Activated CD8-positive, alpha-beta memory T cell treated with anti-CD3 and anti-CD28 coated beads for 24 hours (primary cell): ENCODE measurements around the gene ITFG2.
A peak's percentile ranks its signal among the peaks of the same experiment; 100 is the strongest.
"Not testable (repeated sequence)": the region's sequence is repeated elsewhere in the genome, so short reads cannot be mapped to it uniquely, and the experiment has no call there.

ENCODE experiments used
- DNase-seq: peaks from one replicate; pipeline ENCODE4 v3.0.0-alpha.2; 2020

The ITFG2 gene

DNA sequence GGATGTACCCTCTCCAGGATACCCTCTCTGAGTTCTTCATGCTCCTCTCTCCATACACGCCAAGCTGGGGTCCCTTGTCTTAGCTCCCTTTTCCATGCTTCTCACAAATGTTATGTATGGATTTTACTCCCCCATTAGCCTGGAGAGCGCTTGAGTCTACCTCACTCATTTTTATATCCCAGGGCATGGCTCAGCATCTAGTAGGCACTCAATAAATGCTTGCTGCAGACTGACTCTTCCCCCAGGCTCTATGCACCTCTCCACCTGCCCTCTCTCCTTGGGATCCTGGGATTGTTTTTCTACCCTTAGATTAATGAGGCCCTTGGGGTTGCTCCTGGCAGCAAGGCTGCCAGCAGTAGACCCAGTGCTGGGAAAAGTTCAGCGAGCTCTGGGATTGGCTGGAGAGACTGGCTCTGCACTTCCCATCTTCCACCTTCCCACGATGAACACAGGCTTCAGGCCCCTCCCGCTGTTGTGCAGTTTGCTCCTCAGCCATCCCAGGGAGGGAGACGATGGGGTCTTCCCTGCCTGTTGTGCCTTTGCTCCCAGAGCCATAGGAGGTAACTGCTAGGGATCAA, 20.2 kb downstream of the ITFG2 start:
- DNase-seq = no peak

DNA sequence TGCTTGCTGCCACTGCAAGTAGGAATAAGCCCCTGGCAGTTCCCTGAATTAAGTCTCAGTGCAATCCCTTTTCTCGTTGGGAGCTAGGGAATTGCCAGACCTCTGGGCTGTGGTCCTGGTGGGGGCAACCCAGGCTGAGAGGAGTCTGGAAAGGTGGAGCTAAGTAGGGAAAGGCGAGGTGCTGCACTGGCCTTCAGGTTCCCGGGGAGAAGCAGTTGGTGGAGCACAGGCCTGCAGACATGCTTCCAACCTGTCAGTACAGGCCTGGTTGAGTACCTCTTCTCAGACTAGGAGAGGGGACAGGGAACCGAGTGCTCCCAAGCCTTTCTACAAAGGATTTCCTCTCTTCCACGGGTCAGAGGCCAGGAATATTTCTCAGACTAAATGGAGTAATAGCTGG, 20.9 kb downstream of the ITFG2 start:
- no peak for DNase-seq

DNA sequence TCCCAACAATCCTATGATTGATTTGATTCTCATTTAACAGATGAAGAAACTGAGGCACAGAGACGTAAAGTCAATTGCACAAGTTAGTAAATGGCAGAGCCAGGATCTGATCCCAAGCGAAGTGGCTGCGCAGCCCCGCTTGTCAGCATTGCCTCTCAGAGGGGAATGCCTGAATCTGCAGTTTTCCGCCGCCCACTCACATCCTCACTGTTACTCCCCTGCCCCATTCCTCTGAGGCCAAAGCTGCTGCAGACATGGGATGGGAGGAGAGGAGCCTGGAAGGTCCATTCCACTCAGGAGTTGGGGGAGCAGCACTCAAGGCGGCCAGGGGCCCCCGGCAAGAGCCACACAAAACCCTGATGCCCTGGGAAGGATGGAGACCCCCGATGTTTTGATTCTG, 21.3 kb downstream of the ITFG2 start:
- no peak for DNase-seq

DNA sequence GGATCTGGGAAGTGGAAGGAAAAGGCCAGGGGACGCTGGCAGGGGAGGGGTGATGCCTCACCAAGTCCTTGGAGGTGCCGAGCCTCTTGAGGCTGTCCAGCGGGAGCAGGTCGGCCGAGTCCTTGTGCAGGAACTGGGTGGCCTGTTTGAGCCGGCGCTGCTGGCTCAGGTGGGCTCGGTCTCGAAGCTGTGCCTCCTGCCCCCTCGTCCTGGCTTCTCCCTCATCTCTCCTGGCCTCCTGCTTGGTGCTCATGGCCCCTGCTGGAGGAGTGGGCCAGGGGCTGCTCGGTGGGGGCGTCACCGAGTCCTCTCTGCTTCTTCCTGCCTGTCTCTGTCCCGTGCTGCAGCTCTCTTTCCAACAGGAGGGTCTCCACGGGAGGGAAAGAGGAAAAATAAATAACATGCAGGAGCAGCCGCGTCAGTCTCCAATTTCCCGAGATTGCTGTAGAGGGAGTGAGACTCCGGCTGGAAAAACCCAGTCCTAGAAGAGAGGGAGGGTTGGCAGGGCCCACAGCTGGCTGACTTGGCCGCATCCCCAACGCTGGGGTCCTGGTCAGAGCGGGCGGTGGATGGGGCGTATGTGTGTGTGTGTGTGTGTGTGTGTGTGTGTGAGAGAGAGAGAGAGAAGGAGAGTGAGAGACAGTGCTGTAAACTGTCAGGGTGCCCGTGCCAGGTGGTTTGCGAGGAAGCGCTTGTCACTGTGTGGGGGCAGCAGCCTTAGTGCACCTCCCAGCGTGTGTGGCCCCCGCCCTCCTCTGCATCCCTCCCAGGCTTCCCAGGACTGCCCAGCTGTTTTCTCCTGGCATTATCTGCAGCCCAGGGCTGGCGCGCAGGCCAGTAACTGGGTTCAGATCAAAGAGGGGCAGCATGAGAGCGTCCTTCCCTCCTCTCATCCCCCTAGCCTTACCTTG, 22.4 kb downstream of the ITFG2 start, which contains the start of gene NRIP2:
Gene NRIP2, minus strand, starts transcription at position 455 of the 911 bp plus-strand sequence. Its CDS starts 52 bp downstream, at position 403.
- no peak for DNase-seq

DNA sequence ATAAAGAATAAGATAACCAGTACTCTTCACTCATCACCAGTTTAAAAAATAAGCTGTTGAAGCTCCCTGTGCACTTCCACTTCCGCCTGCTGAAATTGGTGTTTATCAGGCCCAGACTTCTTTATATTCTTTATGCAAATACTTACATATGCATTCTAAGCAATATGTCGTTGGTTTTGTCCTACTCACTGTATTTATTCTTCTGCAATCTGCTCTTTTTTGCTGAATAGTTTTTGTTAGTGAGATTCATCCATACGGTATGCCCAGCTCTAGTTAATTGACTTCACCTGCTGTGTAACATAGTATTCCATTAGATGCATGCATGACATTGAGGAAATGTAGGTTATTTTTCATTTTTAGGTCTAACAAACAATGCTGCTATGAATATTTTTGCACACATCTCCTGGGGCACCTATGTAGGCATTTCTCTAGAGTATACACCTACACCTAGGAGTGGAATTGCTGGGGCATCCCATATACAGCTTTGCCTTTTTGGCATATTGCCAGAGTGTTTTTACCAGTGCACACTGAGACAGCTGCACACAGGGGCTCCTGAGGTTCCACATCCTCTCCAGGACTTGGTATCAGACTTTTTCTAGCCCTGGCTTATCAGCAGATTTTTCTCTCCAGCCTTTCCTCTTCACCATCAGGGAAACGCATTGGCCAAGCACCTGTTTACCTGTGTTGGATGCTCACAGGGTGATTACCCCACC, 23.4 kb downstream of the ITFG2 start:
- DNase-seq = no peak

DNA sequence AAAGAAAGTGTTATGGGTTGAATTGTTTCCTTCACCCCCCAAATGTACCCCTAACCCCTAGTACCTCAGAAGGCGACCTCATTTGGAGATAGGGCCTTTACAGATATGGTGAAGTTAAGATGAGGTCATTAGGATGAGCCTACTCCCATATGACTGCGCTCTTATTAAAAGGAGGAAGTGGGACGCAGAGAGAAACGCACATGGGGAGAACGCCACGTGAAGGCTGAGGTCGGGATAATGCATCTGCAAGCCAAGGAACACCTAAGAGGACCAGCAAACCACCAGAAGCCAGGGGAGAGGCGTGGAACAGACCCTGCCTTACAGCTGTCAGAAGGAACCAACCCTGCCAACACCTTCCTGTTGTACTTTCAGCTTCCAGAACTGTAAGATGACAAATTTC, 24.1 kb downstream of the ITFG2 start:
- no peak for DNase-seq

DNA sequence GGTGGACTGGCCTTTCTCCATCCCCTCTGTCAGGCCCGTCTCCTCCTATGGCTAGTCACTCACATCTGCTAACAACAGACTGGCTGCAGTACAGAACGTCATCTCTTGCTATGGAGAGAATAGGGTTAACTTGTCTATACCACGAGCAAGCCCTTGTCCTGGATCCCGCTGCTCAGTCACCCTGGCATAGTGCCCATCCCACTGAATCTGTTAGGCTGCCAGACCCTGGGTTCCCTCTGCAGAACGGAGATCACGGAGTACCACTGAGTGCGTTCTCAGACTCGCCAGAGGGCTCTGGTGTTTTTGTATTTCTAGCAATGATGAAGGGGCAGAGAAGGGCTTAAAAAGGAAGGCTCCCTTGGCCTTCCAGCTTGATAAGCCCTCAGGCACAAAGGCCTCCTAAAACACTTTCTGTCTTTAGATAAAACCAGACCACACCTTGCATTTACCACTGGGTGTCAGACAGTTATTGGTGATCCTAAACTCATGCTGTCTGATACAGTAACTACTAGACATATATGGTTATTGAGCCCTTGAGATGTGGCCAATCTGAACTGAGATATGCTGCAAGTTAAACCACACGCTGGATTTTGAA, 28.7 kb downstream of the ITFG2 start:
- DNase-seq = no peak

DNA sequence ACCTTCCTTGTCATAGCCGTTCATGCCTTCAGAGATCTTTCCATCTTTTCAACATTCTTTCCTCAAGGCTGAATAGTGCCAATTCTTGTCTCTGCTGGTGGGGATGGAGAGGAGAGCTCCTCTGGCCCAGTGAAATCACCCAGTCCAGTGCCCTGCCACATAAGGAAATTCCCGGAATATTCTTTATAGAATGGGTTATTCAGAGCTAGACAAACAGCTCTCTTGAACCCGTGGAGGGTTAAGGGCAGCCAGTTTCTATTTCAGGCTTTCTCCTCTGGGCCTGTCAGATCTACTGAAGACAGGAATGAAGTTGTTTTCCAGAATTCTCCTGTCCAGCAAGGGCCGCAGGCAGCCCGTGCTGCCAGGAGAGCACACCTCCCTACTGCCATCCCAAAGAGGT, 30.5 kb downstream of the ITFG2 start:
- DNase-seq = no peak

DNA sequence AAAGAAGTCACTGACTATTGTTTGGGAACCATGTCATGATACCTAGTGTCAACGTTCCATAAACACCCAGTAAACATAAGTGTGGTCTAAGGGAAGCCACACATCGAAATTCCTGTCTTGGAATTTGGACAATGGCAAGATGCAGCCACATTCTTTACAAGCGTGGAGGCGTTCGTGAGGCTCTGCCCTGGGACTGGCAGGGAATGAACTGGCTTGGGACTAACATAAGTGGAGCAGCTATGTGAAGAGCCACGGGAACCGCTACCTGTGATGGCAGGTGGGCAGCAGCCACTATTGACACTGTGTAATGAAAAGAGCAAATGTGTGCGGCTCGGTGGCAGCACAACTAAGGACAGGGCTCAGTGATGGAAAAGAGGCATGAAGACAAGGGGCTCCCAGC, 32.3 kb downstream of the ITFG2 start:
- no peak for DNase-seq

DNA sequence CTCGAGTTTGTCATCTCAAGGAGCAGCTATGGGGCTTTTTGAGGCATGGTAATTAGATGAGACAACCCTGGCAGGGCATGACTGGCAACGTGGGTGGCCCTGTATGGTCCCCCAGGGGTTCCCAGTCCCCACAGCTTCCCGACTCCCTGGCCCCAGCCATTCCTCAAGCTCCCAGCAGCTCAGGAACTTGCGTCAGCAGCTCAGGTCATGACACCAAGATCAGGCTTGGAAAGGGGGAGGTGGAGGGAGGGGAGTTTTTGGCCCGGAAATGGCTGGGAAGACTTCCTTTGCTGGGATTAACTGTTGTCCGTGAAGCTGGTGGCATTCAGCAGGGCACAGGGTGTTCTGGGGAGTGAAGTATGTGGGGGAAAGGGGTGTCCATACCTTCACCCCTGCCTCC, 32.8 kb downstream of the ITFG2 start:
- no peak for DNase-seq

DNA sequence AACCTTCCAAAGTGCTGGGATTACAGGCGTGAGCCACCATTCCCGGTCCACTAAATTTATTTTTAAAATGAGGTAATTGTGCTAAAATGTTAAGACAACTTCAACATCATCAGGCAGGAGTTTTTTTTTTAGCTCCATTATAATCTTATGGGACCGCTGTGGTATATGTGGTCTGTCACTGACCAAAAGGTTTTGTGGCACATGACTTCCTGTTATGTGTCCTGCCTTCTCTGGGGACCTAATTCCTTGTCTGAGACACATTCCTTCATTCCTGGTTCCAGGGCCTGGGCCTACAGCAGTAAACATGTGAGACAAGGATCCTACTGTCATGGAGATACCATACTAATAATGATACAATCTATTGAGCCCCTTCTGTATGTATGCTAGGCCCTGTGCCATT, 39.5 kb downstream of the ITFG2 start:
- DNase-seq = no peak

DNA sequence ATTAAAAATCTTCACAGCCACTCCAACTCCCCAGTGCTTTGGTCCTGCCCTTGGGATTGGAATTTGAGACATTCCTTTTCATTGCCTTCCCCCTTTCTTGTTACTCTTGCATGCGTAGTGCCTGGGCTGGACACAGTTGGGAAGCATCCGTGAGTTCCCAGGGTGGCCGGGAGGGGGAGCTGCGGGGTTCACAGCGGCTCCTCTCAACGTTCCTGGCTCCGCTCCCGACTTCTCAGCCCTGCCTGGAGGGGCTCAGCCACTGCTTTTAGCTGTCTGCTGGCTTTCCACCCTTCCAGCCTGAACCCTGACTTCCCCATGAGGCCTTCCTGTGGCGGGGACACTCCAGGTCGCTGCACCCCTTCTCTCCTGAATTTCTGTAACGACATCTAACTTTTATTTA, 41.2 kb downstream of the ITFG2 start:
- DNase-seq = peak; percentile 75

DNA sequence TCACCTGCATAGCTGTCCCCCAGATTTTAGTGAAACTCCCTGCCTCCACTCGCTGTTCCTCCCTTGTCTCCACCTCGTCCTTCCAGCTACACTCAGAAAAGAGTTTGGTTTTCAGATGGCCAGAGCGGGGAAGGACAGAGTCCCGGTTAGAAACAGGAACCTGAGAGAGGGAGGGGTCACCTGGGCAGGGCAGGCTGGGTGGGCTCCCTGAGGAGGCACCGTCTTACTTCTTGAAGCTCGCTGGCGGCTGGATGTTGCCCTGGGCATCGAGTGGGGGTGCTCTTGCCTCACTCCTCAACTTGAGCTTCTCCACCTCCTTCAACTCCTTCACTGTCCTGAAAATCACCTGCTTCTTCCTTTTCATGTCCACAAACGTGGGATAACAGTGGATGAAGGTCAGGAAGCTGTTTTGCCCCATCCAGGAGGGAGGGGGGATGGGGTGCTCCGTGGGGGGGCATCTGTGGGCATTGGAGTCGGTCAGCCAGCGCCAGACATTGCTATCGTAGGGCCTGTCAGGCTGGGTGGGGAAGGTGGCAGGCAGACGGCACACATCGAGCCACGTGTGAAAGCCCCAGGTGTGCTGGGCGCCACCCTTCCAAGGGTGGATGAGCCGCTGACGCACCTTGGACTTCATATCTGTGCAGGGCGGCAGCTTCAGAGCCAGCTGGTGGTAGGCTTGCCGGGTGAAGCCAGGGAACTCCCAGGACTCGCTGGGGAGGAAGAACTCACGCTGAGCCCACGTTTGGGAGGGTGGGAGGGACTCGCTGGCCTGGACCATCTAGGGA, 42.4 kb downstream of the ITFG2 start:
- no peak for DNase-seq

DNA sequence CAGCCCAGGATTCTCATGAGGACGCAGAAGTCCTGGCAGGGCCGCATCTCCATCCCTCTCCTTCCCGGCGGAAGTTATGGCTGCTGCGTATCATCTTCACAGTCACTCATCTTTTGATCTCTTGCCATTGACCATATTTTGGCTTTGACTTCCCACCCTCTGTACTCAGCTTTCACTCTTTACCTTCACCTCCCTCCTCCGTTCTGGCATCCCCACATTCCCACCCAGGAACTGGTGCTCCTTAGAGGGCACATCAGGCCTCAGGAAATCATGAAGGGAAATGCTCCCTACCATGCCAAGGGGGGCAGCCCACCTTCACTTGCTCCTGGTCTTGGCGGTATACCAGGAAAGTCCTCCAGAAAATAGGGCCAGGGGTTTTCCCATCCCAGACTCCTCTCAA, 43.1 kb downstream of the ITFG2 start:
- DNase-seq = no peak

DNA sequence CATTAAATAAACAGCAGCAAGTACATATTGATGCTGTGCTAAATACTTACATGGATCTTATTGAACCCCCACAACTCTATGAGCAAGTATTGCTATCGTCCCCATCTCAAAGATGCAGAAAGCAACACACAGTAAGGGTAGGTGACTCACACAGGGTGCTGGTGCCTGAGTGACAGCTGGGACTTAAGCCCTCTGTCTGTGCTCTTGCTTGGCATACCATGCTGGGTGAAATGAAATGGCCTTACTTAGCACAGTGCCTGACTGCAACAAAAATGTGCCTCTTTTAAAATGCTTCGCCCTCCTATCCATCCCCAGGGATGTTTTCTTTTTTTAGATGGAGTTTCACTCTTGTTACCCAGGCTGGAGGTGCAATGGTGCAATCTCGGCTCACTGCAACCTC, 43.6 kb downstream of the ITFG2 start:
- DNase-seq = no peak

DNA sequence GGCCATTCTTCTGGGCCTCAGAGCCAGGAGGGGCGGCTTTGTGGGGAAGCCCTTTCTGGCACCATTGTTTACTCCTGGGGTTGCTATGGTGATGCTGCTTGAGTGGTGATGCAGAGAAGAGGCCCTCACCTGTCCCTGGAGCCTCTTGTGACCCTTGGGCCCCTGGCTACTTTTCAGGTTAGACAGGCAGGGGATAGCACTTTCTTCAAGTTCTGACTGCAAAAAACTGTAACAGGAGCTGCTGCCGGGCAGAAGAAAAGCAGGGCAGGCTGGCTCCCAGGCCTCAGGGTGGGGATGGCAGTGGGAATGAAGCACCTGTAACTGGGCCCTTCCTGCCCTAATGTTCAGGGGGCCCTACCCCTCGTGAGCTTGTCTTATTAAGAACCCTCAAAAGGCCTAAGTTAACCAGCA, 44.6 kb downstream of the ITFG2 start, which contains the start of gene TEX52:
Gene TEX52, minus strand, starts transcription at position 19 of the 411 bp plus-strand sequence. Its CDS starts 13 bp downstream, at position 6.
- DNase-seq = no peak

DNA sequence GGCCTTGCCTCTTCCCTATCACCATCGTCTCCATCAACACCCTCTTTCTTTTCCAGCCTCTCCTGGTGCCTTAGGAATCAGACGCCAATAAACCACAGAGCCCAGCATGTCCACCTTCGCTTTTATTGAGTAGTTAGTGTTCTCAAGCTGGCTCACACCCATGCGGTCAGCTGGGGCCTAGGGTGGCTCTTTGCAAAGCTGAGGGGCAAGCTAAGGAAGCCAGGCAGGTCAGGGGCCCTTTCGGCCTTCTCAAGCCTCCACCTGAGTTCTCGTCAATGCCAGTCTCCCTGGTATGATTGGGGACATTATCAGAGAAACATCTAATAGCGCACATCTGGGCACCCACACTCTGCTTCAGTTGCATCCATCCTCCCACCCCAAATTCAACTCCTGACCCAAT, 45.1 kb downstream of the ITFG2 start:
- no peak for DNase-seq

DNA sequence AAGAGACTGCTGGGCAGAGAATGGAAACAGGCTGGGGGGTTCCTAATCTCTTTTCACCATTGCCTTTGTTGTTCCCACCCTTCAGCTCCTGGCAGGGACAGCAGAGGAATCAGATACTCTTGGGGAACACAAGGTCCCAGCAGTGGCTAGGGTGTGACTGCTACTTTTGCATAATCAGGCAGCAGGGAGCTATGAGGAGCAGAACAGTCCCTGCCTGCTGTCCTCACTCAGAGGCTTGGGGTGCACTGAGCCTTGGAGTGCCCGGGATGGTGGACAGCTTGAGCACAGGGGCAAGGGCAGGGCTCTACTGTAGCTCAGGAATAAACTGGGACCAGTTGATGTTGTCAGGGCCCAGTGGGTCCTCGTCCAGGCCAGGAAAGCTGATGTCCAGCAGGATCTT, 45.9 kb downstream of the ITFG2 start:
- DNase-seq = no peak

DNA sequence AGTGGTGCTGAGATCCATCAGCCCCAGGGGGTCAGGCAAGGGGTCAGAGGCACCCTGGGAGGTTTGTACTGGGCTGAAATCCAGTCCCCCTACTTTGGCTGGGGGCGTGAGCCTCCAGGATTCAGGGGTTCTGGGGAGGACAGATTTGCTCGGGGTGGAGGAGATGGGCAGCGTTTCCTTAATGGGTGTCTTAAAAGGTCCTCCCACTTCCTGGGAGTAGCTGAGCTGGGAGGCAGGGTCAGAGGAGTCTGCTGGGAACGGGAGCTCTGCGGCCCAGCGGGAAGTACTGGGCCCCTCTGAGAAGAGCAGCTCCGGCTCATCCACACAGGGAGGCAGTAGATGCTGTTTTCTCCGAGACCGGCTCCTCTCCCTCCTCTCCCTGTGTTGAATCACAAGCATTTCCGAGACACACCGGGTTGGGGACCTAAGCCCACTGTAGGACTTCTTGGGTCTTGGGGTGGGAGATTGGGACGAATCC, 46.5 kb downstream of the ITFG2 start:
- DNase-seq = no peak

DNA sequence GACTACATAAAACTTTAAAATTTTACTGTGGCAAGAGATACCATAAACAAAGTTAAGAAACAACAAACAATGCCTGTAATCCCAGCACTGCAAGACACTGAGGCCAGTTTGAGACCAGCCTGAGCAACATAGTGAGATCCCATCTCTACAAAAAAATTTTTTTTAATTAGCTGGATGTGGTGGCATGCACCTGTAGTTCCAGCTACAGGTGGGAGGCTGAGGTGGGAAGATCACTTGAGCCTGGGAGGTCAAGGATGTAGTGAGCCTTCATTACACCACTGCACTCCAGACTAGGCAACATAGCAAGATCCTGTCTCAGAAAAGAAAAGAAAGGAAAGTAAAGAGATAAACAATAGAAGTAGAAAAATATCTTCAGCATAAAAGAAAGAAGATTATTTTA, 47.7 kb downstream of the ITFG2 start:
- DNase-seq = no peak

DNA sequence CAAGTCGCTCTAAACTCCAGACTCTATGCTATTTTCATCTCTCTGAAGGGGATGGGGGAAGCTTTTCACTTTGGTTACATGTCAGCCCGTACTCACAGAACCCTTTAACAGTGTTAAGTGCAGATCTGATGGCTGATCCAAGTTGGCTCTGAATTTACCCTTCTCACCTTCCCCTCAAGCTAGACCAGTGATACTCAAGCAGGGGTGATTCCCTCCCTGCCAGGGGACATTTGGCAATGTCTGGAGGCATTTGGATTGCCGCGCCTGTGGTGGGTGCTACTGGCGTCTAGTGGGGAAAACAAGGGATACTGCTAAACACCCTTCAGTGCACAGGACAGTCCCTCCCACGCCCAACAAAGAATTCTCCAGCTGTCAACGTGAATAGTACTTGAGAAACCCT, 50.4 kb downstream of the ITFG2 start:
- DNase-seq = no peak

DNA sequence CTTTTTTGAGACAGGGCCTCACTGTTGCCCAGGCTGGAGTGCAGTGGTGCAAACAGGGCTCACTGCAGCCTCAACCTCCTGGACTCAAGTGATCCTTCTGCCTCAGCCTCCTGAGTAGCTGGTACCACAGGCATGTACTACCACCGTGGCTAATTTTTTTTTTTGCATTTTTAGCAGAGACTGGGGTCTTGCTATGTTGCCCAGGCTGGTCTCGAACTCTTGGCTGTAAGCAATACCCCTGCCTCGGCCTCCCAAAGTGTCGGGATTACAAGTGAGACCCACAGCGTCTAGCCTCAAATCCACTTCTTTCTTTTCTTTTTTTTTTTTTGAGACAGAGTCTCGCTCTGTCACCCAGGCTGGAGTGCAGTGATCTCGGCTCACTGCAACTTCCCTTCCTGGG, 50.9 kb downstream of the ITFG2 start:
- not testable (repeated sequence) for DNase-seq
